HL-60 (cell line): Measurements from ENCODE around the gene ZNF441.
A peak's percentile ranks its signal among the peaks of the same experiment; 100 is the strongest.

ENCODE experiments used
- DNase-seq, 2 experiments: peaks; one replicate each; pipeline ENCODE4 v3.0.0-alpha.2; 2010 to 2020; ENCODE audit warnings: low read depth in 1 of 2, low spot score in 1 of 2
- H3K27ac ChIP-seq: fragments of 250-450 bp; sonication (Bioruptor Pico); replicated peaks from 2 replicates; pipeline ENCODE4 v1.5.1; 2020; ENCODE audit warnings: mild to moderate bottlenecking, moderate library complexity
- H3K27me3 ChIP-seq: fragments of 250-450 bp; sonication (Bioruptor Pico); 2 replicates; pipeline ENCODE4 v1.5.1; 2021; ENCODE audit warnings: mild to moderate bottlenecking, moderate library complexity; ENCODE audit not compliant: insufficient read depth, poor library complexity, severe bottlenecking
- H3K4me3 ChIP-seq: replicated peaks from 2 replicates; pipeline ENCODE4 v1.5.1; 2011; ENCODE audit warnings: mild to moderate bottlenecking, control low read depth, low read length; ENCODE audit not compliant: insufficient read depth
- GABPA ChIP-seq: IDR thresholded peaks from 2 replicates; pipeline ENCODE4 v1.6.1; 2012; ENCODE audit warnings: low read depth
- POLR2AphosphoS5 ChIP-seq: IDR thresholded peaks from 2 replicates; pipeline ENCODE4 v1.6.1; 2012; ENCODE audit warnings: low read depth
- SPI1 ChIP-seq: IDR thresholded peaks from 2 replicates; pipeline ENCODE4 v1.6.1; 2012; ENCODE audit warnings: low read depth, mild to moderate bottlenecking, borderline replicate concordance
- TF ChIP-seq, protein P1 (sequence below): IDR thresholded peaks from 2 replicates; pipeline ENCODE4 v1.6.1; 2012; ENCODE audit warnings: low read depth; ENCODE audit not compliant: insufficient replicate concordance
- TF ChIP-seq, protein P2 (sequence below): IDR thresholded peaks from one replicate; pipeline ENCODE4 v1.5.1; 2011; ENCODE audit warnings: low read length, control low read depth, inconsistent platforms; ENCODE audit not compliant: insufficient read depth

ZNF441 gene

DNA sequence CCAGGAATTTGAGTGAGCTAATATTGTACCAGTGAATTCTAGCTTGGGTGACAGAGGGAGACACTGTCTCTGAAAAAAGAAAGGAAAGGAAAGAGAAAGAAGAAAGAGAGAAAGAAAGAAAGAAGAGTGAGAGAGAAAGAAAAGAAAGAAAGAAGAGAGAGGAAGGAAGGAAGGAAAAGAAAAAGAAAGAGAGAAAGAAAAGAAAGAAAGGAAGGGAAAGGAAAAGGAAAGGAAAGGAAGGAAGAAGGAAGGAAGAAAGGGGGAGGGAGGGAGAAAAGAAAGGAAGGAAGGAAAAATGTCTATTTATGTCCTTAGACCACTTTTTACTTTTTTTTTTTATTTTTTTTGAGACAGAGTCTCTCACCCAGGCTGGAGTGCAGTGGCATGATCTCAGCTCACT is 26.1 kb downstream of the ZNF441 start:
- no peak for DNase-seq
- TF ChIP-seq POLR2AphosphoS5: no peak
- no peak for TF ChIP-seq SPI1
- TF ChIP-seq, protein P1, sequence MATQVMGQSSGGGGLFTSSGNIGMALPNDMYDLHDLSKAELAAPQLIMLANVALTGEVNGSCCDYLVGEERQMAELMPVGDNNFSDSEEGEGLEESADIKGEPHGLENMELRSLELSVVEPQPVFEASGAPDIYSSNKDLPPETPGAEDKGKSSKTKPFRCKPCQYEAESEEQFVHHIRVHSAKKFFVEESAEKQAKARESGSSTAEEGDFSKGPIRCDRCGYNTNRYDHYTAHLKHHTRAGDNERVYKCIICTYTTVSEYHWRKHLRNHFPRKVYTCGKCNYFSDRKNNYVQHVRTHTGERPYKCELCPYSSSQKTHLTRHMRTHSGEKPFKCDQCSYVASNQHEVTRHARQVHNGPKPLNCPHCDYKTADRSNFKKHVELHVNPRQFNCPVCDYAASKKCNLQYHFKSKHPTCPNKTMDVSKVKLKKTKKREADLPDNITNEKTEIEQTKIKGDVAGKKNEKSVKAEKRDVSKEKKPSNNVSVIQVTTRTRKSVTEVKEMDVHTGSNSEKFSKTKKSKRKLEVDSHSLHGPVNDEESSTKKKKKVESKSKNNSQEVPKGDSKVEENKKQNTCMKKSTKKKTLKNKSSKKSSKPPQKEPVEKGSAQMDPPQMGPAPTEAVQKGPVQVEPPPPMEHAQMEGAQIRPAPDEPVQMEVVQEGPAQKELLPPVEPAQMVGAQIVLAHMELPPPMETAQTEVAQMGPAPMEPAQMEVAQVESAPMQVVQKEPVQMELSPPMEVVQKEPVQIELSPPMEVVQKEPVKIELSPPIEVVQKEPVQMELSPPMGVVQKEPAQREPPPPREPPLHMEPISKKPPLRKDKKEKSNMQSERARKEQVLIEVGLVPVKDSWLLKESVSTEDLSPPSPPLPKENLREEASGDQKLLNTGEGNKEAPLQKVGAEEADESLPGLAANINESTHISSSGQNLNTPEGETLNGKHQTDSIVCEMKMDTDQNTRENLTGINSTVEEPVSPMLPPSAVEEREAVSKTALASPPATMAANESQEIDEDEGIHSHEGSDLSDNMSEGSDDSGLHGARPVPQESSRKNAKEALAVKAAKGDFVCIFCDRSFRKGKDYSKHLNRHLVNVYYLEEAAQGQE: no peak
- TF ChIP-seq, protein P2, sequence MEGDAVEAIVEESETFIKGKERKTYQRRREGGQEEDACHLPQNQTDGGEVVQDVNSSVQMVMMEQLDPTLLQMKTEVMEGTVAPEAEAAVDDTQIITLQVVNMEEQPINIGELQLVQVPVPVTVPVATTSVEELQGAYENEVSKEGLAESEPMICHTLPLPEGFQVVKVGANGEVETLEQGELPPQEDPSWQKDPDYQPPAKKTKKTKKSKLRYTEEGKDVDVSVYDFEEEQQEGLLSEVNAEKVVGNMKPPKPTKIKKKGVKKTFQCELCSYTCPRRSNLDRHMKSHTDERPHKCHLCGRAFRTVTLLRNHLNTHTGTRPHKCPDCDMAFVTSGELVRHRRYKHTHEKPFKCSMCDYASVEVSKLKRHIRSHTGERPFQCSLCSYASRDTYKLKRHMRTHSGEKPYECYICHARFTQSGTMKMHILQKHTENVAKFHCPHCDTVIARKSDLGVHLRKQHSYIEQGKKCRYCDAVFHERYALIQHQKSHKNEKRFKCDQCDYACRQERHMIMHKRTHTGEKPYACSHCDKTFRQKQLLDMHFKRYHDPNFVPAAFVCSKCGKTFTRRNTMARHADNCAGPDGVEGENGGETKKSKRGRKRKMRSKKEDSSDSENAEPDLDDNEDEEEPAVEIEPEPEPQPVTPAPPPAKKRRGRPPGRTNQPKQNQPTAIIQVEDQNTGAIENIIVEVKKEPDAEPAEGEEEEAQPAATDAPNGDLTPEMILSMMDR: no peak
- no peak for TF ChIP-seq GABPA
- H3K4me3 ChIP-seq: no peak overlapping the region
- H3K27ac ChIP-seq: no peak overlapping the region
- H3K27me3 ChIP-seq: no peaks in the 10 kb centered on the region

DNA sequence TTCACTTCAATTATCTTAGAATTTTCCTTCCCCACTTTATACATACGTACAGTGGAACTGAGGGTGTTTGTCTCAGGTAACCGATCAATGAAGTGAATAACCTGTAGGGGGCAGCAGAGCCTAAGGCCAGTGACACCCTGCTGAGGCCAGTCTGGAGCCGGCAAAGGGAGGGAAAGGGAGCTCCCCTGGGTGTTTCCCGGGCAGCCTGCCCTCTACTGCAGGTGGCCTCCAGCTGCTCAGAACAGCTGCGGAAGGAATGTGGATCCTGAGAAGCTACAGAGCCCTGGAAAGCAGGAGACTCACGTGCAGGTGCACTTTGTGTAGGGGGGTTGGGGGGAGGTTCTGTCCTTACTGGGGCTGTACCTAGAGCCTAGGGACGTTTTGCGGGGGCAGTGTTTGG is 30.7 kb downstream of the ZNF441 start:
- Histone ChIP-seq H3K4me3 (no peak overlapping the region), H3K27me3 (no peaks in the 10 kb centered on the region), H3K27ac (no peak overlapping the region)
- no peak for TF ChIP-seq GABPA
- no peak for TF ChIP-seq POLR2AphosphoS5
- TF ChIP-seq, protein P1: no peak
- DNase-seq: peak in 1 of 2 experiments; percentile 75

DNA sequence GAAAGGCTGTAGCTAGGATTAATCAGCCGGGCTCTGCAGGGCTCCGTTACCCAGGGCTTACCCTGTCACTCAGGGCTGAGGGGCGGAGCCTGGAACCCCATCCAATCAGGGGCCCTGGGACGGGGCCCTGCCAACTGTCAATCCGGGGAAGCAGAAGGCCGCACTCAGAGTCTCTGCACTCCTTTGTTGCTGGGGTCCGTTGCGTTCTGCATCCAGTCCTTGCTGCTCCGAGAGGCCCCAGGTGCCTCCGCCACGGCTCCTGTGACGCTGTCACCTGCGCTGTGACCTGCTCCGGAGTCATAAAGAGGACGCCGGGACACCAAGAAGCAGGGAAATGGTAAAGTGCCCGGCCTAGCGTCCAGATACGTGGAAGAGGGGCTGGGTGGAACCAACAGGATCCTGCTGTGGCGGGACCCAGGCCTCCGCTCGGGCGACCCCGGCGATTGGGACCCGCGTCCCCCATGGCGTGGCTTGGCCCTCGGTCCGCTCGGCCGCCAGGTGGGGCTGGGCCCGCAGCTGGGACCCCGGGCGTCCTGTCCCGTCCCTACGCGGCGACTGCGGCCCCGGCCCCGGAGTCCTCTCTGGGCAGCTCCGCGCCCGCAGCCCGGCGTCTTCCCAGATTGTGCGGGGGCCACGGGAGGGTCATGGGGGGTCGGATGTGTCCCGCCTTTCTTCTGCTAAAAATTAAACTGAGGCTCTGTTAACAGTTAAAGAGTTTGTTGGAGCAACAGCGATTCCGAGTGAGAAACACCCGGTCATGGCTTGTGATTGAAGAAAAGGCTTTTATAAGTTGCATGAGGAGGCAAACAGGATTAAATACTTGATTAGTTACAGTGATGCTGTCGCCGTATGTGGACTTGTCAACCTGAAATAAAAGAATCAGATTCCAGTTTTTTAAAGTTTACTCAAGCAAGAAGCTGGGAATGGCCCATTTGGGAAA is 31.9 kb downstream of the ZNF441 start, which contains the start of gene ZNF491:
TSS of gene ZNF491 (plus strand) at position 133 of the 940 bp plus-strand sequence. CDS start 7,431 bp downstream, outside the sequence.
- TF ChIP-seq POLR2AphosphoS5 (no peak), SPI1 (no peak), GABPA (no peak)
- TF ChIP-seq, protein P2: no peak
- TF ChIP-seq, protein P1: no peak
- Histone ChIP-seq H3K4me3 (no peak within 1 kb of the TSS), H3K27ac (no peak within 1 kb of the TSS), H3K27me3 (no peaks in the 10 kb centered on the region)
- peak in 1 of 2 experiments; percentile 63 for DNase-seq
